Measurements from ENCODE around the gene ATP6V0E1.

DNA sequence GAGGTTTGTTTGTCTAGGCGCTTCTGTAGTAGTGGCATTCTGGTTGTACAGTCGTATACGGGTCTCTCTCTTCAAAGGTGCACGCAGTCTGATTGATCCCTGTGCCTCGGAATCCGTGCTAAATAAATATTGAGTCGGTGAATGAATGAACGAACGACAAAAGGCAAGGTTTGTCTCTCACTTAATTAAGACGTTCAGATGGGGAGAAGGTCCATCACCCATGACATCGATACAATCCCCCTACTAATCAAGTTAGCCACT lies 72.1 kb downstream of the ATP6V0E1 start:
- TF ChIP-seq, protein P1, sequence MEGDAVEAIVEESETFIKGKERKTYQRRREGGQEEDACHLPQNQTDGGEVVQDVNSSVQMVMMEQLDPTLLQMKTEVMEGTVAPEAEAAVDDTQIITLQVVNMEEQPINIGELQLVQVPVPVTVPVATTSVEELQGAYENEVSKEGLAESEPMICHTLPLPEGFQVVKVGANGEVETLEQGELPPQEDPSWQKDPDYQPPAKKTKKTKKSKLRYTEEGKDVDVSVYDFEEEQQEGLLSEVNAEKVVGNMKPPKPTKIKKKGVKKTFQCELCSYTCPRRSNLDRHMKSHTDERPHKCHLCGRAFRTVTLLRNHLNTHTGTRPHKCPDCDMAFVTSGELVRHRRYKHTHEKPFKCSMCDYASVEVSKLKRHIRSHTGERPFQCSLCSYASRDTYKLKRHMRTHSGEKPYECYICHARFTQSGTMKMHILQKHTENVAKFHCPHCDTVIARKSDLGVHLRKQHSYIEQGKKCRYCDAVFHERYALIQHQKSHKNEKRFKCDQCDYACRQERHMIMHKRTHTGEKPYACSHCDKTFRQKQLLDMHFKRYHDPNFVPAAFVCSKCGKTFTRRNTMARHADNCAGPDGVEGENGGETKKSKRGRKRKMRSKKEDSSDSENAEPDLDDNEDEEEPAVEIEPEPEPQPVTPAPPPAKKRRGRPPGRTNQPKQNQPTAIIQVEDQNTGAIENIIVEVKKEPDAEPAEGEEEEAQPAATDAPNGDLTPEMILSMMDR (IDR thresholded peaks at IDR 0.05): no peak
- no peak for TF ChIP-seq POLR2A (IDR thresholded peaks at IDR 0.05)

Data from Peyer's patch (tissue), 4 donors.